AG04450 (cell line): ENCODE results near the gene FERMT3. TPM values are rescaled to one million over a fixed set of nuclear protein-coding genes. Genes with fewer than 3 reads are reported as not detected.

ENCODE experiments used
- CTCF ChIA-PET: fragments of 300-600, 350-600 bp; formaldehyde crosslinking; extraction: SDS; loops from one replicate; lab custom pipeline; 2022; ENCODE audit warnings: antibody characterized with exemption, inconsistent platforms; lab: Charles Lee
- POLR2A ChIA-PET: fragments of 350-600 bp; formaldehyde crosslinking; extraction: SDS; loops from one replicate; lab custom pipeline; 2021; ENCODE audit warnings: antibody characterized with exemption, inconsistent platforms; lab: Yijun Ruan, JAX
- DNase-seq: peaks from one replicate; pipeline ENCODE4 v3.0.0-alpha.2; 2011; ENCODE audit warnings: low read depth, low spot score
- H3K27ac ChIP-seq: one replicate; pipeline ENCODE4 v1.5.1; 2012; ENCODE audit warnings: low read depth, low read length, control low read depth
- H3K27me3 ChIP-seq: one replicate; pipeline ENCODE4 v1.6.0; 2012; ENCODE audit warnings: low read length; ENCODE audit not compliant: control insufficient read depth, insufficient read depth
- H3K4me3 ChIP-seq: 2 replicates; pipeline ENCODE4 v1.5.1; 2011; ENCODE audit warnings: mild to moderate bottlenecking, low read depth, low read length, control low read depth
- H3K9me3 ChIP-seq: 2 replicates; pipeline ENCODE4 v1.5.1; 2012; ENCODE audit warnings: low read length; ENCODE audit not compliant: control insufficient read depth, insufficient read depth
- CTCF ChIP-seq: IDR thresholded peaks from 2 replicates; pipeline ENCODE4 v1.5.1; 2011; ENCODE audit warnings: low read depth, low read length, control low read depth, inconsistent platforms
- polyA plus RNA-seq: library from polyadenylated mRNA; depleted of rRNA; stranded (reverse); fragments of >200 nt; gene quantifications from 2 replicates; pipeline ENCODE4 v1.2.3, GENCODE V29; 2011

FERMT3 gene
- polyA plus RNA-seq, 1 experiment, result 0.38 TPM

DNA sequence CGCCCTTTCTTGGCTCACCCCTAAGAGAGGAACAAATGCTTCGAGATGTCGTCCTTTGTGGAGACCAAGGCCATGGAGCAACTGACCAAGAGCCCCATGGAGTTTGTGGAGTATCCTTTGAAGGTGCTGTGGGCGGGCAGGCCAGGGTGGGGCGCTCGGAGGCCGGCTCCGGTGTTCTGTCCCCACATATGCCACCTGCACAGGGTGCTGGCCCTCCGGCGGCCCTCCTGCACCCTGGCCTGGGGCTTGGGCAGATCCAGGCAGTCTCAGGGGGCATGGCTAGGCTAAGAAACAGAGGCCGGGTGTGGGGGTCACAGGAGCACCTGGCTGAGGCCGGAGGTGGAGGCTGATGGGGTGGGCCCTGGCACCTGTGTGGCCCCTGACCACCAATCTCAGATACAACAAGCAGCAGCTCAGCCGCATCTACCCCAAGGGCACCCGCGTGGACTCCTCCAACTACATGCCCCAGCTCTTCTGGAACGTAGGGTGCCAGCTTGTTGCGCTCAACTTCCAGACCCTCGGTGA lies 55.1 kb downstream of the FERMT3 start:
- no peak for DNase-seq
- CTCF ChIA-PET, result interaction anchor here (1.0 kb wide), 1 partner anchor 11 kb away, joined by 3 read pairs; the partner anchor contains the start of gene PLCB3
- Histone ChIP-seq H3K27ac (no peak overlapping the region), H3K27me3 (no peaks in the 10 kb centered on the region), H3K9me3 (no peaks in the 10 kb centered on the region; the same call in 1 of the 2 replicates), H3K4me3 (no peak overlapping the region)
- TF ChIP-seq CTCF, result no peak
- POLR2A ChIA-PET, result no interaction called here

DNA sequence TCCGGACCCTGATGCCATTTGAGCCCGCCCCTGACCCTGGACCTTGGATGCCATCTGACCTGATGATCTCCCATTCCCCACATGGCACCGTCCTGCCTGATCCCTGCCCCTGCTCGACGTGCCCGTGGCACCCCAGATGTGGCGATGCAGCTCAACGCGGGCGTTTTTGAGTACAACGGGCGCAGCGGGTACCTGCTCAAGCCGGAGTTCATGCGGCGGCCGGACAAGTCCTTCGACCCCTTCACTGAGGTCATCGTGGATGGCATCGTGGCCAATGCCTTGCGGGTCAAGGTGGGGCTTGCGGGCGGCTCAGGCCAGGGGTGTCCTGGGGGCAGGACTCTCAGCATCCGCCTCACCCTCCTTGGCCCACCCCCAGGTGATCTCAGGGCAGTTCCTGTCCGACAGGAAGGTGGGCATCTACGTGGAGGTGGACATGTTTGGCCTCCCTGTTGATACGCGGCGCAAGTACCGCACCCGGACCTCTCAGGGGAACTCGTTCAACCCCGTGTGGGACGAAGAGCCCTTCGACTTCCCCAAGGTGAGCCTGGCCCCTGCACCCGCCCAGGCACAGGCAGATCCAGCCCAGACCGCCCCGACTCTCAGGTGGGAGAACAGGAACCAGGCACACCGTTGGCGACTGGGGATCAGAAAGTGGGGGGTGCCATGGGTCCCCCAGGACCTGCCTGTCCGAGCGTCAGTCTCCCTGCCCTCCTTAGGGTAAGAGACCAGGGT lies 55.9 kb downstream of the FERMT3 start:
- Histone ChIP-seq H3K27ac (no peak overlapping the region), H3K27me3 (no peaks in the 10 kb centered on the region), H3K4me3 (no peak overlapping the region), H3K9me3 (no peaks in the 10 kb centered on the region; the same call in 1 of the 2 replicates)
- ChIA-PET POLR2A (interaction anchor here (0.7 kb wide), 1 partner anchor 10 kb away, joined by 8 read pairs; no protein-coding TSS in a partner anchor), CTCF (interaction anchor here (1.0 to 1.5 kb wide), 2 partner anchors 12 to 42 kb away, joined by 3 to 4 read pairs; partner anchors contain the start of gene PLCB3)
- DNase-seq, result no peak
- TF ChIP-seq CTCF, result no peak

DNA sequence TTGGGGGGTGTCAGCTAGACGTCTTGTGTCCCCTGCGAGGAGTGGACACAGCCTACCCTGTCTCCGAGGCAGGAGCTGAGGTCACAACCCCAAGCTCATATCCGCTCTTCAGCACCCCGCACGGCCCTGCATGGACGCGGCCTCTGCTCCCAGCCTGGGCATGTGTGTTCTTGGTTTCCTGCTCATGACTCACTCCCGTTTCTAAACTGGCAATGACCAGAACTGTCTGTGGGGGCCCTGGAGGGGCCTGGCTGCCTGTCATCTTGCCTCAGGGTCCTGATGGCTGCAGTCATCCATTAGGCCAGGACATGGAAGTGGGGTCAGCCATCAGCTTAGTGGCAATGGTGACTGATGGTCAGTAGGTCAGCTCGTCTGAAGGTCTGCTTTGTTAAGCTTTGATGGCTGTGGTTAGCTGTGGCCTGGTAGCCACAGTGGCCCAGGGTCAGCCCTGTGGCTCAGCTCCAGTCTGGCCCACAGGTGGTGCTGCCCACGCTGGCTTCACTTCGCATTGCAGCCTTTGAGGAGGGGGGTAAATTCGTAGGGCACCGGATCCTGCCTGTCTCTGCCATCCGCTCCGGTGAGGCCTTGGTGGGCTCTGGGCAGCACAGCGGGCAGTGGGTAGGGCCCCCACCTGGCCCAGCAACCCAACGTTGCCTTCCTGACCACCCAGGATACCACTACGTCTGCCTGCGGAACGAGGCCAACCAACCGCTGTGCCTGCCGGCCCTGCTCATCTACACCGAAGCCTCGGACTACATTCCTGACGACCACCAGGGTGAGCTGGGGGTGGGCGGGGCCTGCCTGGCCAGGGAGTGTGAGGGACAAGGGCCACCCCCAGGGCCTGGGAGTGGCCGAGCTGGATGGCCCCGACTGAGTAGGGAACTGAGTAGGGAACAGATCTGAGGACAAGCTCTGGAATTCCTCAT lies 56.8 kb downstream of the FERMT3 start:
- CTCF ChIA-PET, result interaction anchor here (1.5 to 2.5 kb wide), 2 partner anchors 13 to 41 kb away, joined by 4 to 12 read pairs; partner anchors contain the start of gene PLCB3
- H3K27me3 ChIP-seq, result no peaks in the 10 kb centered on the region
- TF ChIP-seq CTCF, result no peak
- H3K27ac ChIP-seq, result peak overlapping the region; percentile 2
- POLR2A ChIA-PET, result interaction anchor here (0.7 to 1.3 kb wide), 2 partner anchors 11 kb away, joined by 8 to 11 read pairs; no protein-coding TSS in a partner anchor
- no peaks in the 10 kb centered on the region; the same call in 1 of the 2 replicates for H3K9me3 ChIP-seq
- DNase-seq, result no peak
- no peak overlapping the region for H3K4me3 ChIP-seq

DNA sequence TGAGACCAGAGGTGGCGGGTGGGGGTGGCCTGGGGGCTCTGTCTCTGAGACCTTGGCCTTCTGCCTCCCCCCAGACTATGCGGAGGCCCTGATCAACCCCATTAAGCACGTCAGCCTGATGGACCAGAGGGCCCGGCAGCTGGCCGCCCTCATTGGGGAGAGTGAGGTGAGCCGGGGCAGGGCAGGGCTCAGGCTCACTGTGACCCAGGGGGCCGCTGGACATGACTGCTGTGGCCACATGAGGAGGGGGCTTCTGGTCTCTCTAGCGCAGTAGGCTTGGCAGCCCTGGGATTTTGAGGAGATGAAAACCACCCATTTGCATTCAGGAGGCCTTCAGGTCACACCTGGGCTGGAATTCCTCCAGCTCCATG lies 57.4 kb downstream of the FERMT3 start:
- no peaks in the 10 kb centered on the region; the same call in 1 of the 2 replicates for H3K9me3 ChIP-seq
- no peak for TF ChIP-seq CTCF
- CTCF ChIA-PET, result interaction anchor here (1.5 to 2.5 kb wide), 2 partner anchors 14 to 41 kb away, joined by 4 to 12 read pairs; partner anchors contain the start of gene PLCB3
- DNase-seq, result no peak
- H3K27me3 ChIP-seq, result no peaks in the 10 kb centered on the region
- H3K4me3 ChIP-seq, result no peak overlapping the region
- no peak overlapping the region for H3K27ac ChIP-seq
- POLR2A ChIA-PET, result interaction anchor here (0.6 to 1.3 kb wide), 2 partner anchors 12 to 31 kb away, joined by 4 to 11 read pairs; no protein-coding TSS in a partner anchor
